Lower lobe of right lung (tissue), 2 donors: ENCODE measurements around the gene AFF3. TPM values are rescaled to one million over a fixed set of nuclear protein-coding genes. Genes with fewer than 3 reads are reported as not detected.
A peak's percentile ranks its signal among the peaks of the same experiment; 100 is the strongest.

Experiments
- ATAC-seq, 2 donors: fragments of 200-7000 bp; cut with Tn5 transposase; one replicate each; pipeline ENCODE4 v1.9.1; 2020 to 2022; ENCODE audit warnings: mild to moderate bottlenecking in 2 of 2, moderate library complexity in 2 of 2
- DNase-seq: peaks from one replicate; pipeline ENCODE4 v3.0.0-alpha.2; 2020
- H3K27ac ChIP-seq: fragments of 200-600 bp; one replicate; pipeline ENCODE4 v1.8.0; 2022
- H3K27me3 ChIP-seq: fragments of 200-600 bp; one replicate; pipeline ENCODE4 v1.8.0; 2022; ENCODE audit warnings: low read depth
- H3K36me3 ChIP-seq: fragments of 200-600 bp; one replicate; pipeline ENCODE4 v1.8.0; 2022; ENCODE audit warnings: mild to moderate bottlenecking
- H3K4me1 ChIP-seq: fragments of 200-600 bp; one replicate; pipeline ENCODE4 v1.8.0; 2022
- H3K4me3 ChIP-seq: fragments of 200-600 bp; one replicate; pipeline ENCODE4 v1.8.0; 2022; ENCODE audit warnings: mild to moderate bottlenecking
- H3K9me3 ChIP-seq: fragments of 200-600 bp; one replicate; pipeline ENCODE4 v1.8.0; 2022
- CTCF ChIP-seq: fragments of 200-600 bp; IDR thresholded peaks from one replicate; pipeline ENCODE4 v1.8.0; 2022; ENCODE audit warnings: antibody characterized with exemption, mild to moderate bottlenecking
- intact Hi-C: fragments of 100-400 bp; cut with DNase I; formaldehyde crosslinking; loops from one replicate; pipeline ENCODE4 v1.11.0; 2022
- total RNA-seq: library from RNA; stranded (reverse); fragmentation: NEBNext Ultra II Directional; extraction: Animal tissue kit (Norgen Biotek cat#: 25700); gene quantifications from one replicate; pipeline ENCODE4 v1.2.1, GENCODE V29; 2021
- donor health status: DM: no; HTN: yes; CAD: no; lungs with severe emphysema.

AFF3 gene
- total RNA-seq, 1 donor from 2014 or later: 57.3 TPM

GRCh38 chr2:99559075-99559662 lies 583.2 kb downstream of the AFF3 start:
- ATAC-seq: peak; percentile 97
- Histone ChIP-seq H3K4me3 (no peak overlapping the region), H3K36me3 (peaks cover 19% of the 10 kb centered on the region), H3K27me3 (no peaks in the 10 kb centered on the region), H3K27ac (no peak overlapping the region), H3K9me3 (no peaks in the 10 kb centered on the region), H3K4me1 (no peaks in the 10 kb centered on the region)
- intact Hi-C loops: loop anchor here (5.0 kb wide), 1 partner anchor 698 kb away; no protein-coding TSS in a partner anchor
- peak; percentile 91 for DNase-seq
- TF ChIP-seq CTCF: peak; percentile 99

DNA sequence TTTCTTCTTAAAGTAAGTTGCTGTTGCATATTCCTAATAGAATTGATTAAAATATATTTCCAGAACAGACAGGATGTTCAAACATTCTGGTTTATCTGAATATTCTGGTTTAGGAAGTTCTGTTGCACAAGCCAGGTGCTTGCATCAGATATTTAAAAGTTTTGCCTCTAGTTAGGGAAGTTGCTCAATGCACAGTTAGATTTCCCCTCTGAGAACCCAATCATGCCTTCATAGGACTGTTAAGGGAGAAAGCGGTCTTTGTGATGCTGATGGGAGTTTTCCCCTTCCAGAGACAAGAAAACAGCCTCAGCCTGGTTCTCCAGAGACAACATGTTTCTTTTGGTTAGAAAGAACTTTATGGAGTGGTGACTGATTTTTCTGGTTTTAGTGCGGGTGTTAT lies 587.0 kb downstream of the AFF3 start:
- H3K9me3 ChIP-seq: no peaks in the 10 kb centered on the region
- H3K36me3 ChIP-seq: peaks cover 27% of the 10 kb centered on the region
- no peak overlapping the region for H3K27ac ChIP-seq
- intact Hi-C loops: loop anchor here (5.0 kb wide), 1 partner anchor 702 kb away; no protein-coding TSS in a partner anchor
- H3K4me3 ChIP-seq: no peak overlapping the region
- ATAC-seq: no peak
- no peak for DNase-seq
- TF ChIP-seq CTCF: no peak
- no peaks in the 10 kb centered on the region for H3K27me3 ChIP-seq
- H3K4me1 ChIP-seq: no peaks in the 10 kb centered on the region

GRCh38 chr2:99554871-99555270 lies 587.5 kb downstream of the AFF3 start:
- no peaks in the 10 kb centered on the region for H3K4me1 ChIP-seq
- H3K36me3 ChIP-seq: peaks cover 31% of the 10 kb centered on the region
- TF ChIP-seq CTCF: no peak
- H3K9me3 ChIP-seq: no peaks in the 10 kb centered on the region
- no peaks in the 10 kb centered on the region for H3K27me3 ChIP-seq
- DNase-seq (no peak), ATAC-seq (no peak)
- intact Hi-C loops: loop anchor here (5.0 kb wide), 1 partner anchor 702 kb away; no protein-coding TSS in a partner anchor
- H3K27ac ChIP-seq: no peak overlapping the region
- H3K4me3 ChIP-seq: no peak overlapping the region

DNA sequence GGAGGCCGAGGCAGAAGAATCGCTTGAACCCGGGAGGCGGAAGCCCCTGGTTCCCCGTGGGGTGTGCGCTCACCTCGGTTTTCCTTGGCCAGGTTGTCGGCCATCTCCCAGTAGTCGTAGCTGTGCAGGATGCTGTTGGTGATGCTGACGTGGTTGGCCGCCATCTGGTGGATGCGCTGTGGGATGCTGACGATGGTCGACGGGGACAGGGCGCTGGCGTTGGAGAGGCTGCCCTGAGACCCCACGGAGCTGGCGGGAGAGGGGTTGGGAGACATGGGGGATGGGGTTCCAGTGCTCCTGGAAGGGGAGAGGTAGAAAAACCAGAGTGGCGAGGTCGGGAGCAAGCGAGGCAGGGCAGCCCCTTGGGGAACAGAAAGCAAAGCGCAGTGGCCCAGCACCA lies 588.2 kb downstream of the AFF3 start:
- no peak overlapping the region for H3K4me3 ChIP-seq
- H3K4me1 ChIP-seq: no peaks in the 10 kb centered on the region
- H3K27ac ChIP-seq: no peak overlapping the region
- H3K27me3 ChIP-seq: no peaks in the 10 kb centered on the region
- H3K9me3 ChIP-seq: no peaks in the 10 kb centered on the region
- TF ChIP-seq CTCF: no peak
- intact Hi-C loops: no loop called here
- DNase-seq (no peak), ATAC-seq (no peak)
- peaks cover 31% of the 10 kb centered on the region for H3K36me3 ChIP-seq

- H3K4me3 ChIP-seq: no peak overlapping the region
- no peaks in the 10 kb centered on the region for H3K9me3 ChIP-seq
- no peak overlapping the region for H3K27ac ChIP-seq
- H3K27me3 ChIP-seq: no peaks in the 10 kb centered on the region
- intact Hi-C loops: no loop called here
- no peak for DNase-seq
- H3K36me3 ChIP-seq: peaks cover 34% of the 10 kb centered on the region
- peak in 1 of 2 donors; percentile 51 for ATAC-seq
- TF ChIP-seq CTCF: no peak
- no peaks in the 10 kb centered on the region for H3K4me1 ChIP-seq
These were observed 589.9 kb downstream of the AFF3 start for GRCh38 chr2:99552529-99552928.
